Fibroblast of the aortic adventitia (primary cell): ENCODE measurements around the gene P4HTM. TPM values are rescaled to one million over a fixed set of nuclear protein-coding genes. Genes with fewer than 3 reads are reported as not detected.

Experiments
- DNase-seq: peaks from one replicate; pipeline ENCODE4 v3.0.0-alpha.2; 2010; ENCODE audit warnings: low read depth
- H3K4me3 ChIP-seq: 2 replicates; pipeline ENCODE4 v1.5.1; 2011; ENCODE audit warnings: low read depth, mild to moderate bottlenecking, control low read depth, low read length, moderate library complexity
- CTCF ChIP-seq: IDR thresholded peaks from 2 replicates; pipeline ENCODE4 v1.5.1; 2011; ENCODE audit warnings: mild to moderate bottlenecking, low read length, control low read depth, inconsistent platforms; ENCODE audit not compliant: insufficient read depth
- total RNA-seq: library from RNA; depleted of rRNA; stranded (reverse); fragments of >200 nt; gene quantifications from 2 replicates; pipeline ENCODE4 v1.2.3, GENCODE V29; 2012; ENCODE audit warnings: low replicate concordance

The P4HTM gene
- total RNA-seq, 1 donor = 22.2 TPM

- no peak overlapping the region for H3K4me3 ChIP-seq
- TF ChIP-seq CTCF = peak; percentile 67
- DNase-seq = no peak
These were observed 24.0 kb downstream of the P4HTM start for GRCh38 chr3:49013738-49014660.

- no peak for DNase-seq
- no peak for TF ChIP-seq CTCF
- no peak overlapping the region for H3K4me3 ChIP-seq
These were observed 25.0 kb downstream of the P4HTM start for GRCh38 chr3:49015072-49015471.

- TF ChIP-seq CTCF = no peak
- no peak overlapping the region for H3K4me3 ChIP-seq
- DNase-seq = no peak
These were observed 25.7 kb downstream of the P4HTM start for GRCh38 chr3:49015765-49016164.

GRCh38 chr3:49016414-49017228 is 26.6 kb downstream of the P4HTM start:
- no peak for DNase-seq
- no peak for TF ChIP-seq CTCF
- peak overlapping the region; percentile 80 for H3K4me3 ChIP-seq

- H3K4me3 ChIP-seq = peak overlapping the region; percentile 80
- no peak for TF ChIP-seq CTCF
- no peak for DNase-seq
These were observed 27.4 kb downstream of the P4HTM start for GRCh38 chr3:49017229-49017970.

DNA sequence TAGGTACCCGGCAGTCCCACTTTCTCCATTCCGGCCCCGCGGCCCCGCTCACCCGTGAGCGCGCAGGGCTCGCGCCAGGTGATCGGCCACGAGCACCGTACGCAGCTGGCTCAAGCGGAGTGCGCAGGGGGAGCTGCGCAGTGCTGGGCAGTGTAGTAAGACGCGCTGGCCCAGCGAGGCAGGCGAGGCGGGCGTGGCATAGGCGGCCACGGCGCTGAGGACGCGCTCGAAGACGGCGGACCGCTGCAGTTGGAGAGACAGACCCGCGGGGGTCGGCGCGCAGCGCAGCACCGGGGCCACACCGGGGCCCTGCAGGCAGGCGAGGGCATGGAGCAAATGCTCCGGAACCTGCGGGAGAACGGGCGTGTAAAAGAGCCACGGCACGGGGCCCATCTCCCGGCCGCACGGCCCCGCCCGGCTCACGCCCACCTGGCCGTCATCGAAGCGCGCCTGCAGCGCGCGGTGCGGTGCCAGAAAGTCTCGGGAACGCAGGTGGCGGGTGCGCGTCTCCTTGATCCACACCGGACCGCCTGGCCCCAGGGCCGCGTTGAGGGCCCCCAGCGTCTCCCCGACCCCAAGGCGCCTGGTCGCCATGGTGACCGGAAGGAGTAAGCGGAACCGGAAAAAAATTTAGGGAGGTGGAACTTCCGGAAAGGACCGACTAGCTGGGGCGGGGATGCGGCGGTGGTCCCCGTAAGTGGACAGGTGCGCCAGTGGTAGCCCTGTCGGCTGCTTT is 28.1 kb downstream of the P4HTM start, which contains the start of gene DALRD3:
Gene DALRD3 (minus strand): TSS at position 610 of the 736 bp plus-strand sequence. CDS start 16 bp downstream, at position 594.
- peak; percentile 51 for DNase-seq
- peak within 1 kb of the TSS; percentile 80 for H3K4me3 ChIP-seq
- no peak for TF ChIP-seq CTCF
